Transverse colon (tissue), 4 donors: ENCODE data around the gene ZNRF3. TPM values are rescaled to one million over a fixed set of nuclear protein-coding genes. Genes with fewer than 3 reads are reported as not detected.

Source experiments
- DNase-seq: peaks from one replicate; pipeline ENCODE4 v3.0.0-alpha.2; 2019
- H3K27ac ChIP-seq, 4 donors: fragments of 200-600 bp; sonication (generic); 2 replicates each; pipeline ENCODE4 v1.5.1; 2016 to 2018; ENCODE audit warnings: inconsistent platforms in 4 of 4
- H3K27me3 ChIP-seq: fragments of 200-600 bp; sonication (generic); 2 replicates; pipeline ENCODE4 v1.5.1; 2017; ENCODE audit warnings: inconsistent platforms
- H3K36me3 ChIP-seq, 4 donors: fragments of 200-600 bp; sonication (generic); 2 replicates each; pipeline ENCODE4 v1.5.1; 2017 to 2019; ENCODE audit warnings: inconsistent platforms in 4 of 4
- H3K4me1 ChIP-seq, 4 donors: fragments of 200-600 bp; sonication (generic); 2 replicates each; pipeline ENCODE4 v1.5.1; 2017 to 2020; ENCODE audit warnings: inconsistent platforms in 4 of 4
- H3K4me3 ChIP-seq, 4 donors: fragments of 200-600 bp; sonication (generic); 1 replicate in 1 of 4; 2 replicates in 3 of 4; pipeline versions ENCODE4 v1.5.1 to v1.6.1; 2017 to 2019; ENCODE audit warnings: inconsistent platforms in 4 of 4
- H3K9me3 ChIP-seq, 2 donors: fragments of 200-600 bp; sonication (generic); 2 replicates each; pipeline ENCODE4 v1.5.1; 2017 to 2019; ENCODE audit warnings: inconsistent platforms in 2 of 2
- CTCF ChIP-seq, 5 experiments: fragments of 200-600 bp in 3 of 5; fragments of 450-650 bp in 2 of 5; sonication (generic) in 3 of 5; IDR thresholded peaks; 1 replicate in 2 of 5; 2 replicates in 3 of 5; pipeline ENCODE4 v1.5.1; 2016 to 2017; ENCODE audit warnings: antibody characterized with exemption in 5 of 5, inconsistent platforms in 3 of 5, mild to moderate bottlenecking in 2 of 5, moderate library complexity in 1 of 5
- EP300 ChIP-seq: sonication (generic); formaldehyde crosslinking; IDR thresholded peaks from one replicate; pipeline ENCODE4 v1.6.1; 2017; ENCODE audit warnings: antibody characterized with exemption, low read depth
- POLR2A ChIP-seq: fragments of 450-650 bp; IDR thresholded peaks from one replicate; pipeline ENCODE4 v1.6.1; 2016; ENCODE audit warnings: antibody characterized with exemption, mild to moderate bottlenecking, moderate library complexity
- POLR2AphosphoS5 ChIP-seq, 3 donors: sonication (generic); formaldehyde crosslinking; IDR thresholded peaks; one replicate each; pipeline ENCODE4 v1.6.1; 2016; ENCODE audit warnings: antibody characterized with exemption in 3 of 3
- WGBS, 2 donors: methylation state at CpG; one replicate each; pipeline ENCODE4 v1.1.5; 2018; ENCODE audit warnings: low coverage in 1 of 2; 5-methylcytosine and 5-hydroxymethylcytosine counted together
- in situ Hi-C, 4 donors: fragments of 200-750 bp; cut with MboI; loops; one replicate each; pipeline versions ENCODE4 v1.15.0 to v1.15.1; 2017; ENCODE audit warnings: low sequenced_read_pairs in 3 of 4, low pct_ligation_motif_present in 1 of 4, low pct_unique_long_range_greater_than_20kb in 1 of 4
- intact Hi-C: fragments of 100-400 bp; cut with DNase I; formaldehyde crosslinking; loops from one replicate; pipeline ENCODE4 v1.15.1; 2023; ENCODE audit warnings: low total_unique reads
- total RNA-seq, 4 donors: library from RNA; depleted of rRNA; stranded (reverse); fragments of >200 nt; gene quantifications; one replicate each; pipeline ENCODE4 v1.1.0, GENCODE V29; 2016

The ZNRF3 gene
- total RNA-seq, 4 donors from 2014 or later, result 4.5 to 10.7 (median 8.3) TPM

- H3K4me3 ChIP-seq, result no peak overlapping the region
- no peak for DNase-seq
- peaks cover 0 to 18% (median 4%) of the 10 kb centered on the region in 4 donors for H3K4me1 ChIP-seq
- H3K27ac ChIP-seq, result no peak overlapping the region
- H3K27me3 ChIP-seq, result no peaks in the 10 kb centered on the region
- TF ChIP-seq POLR2AphosphoS5 (IDR thresholded peaks at IDR 0.05), result no peak
- TF ChIP-seq EP300, result no peak
- TF ChIP-seq CTCF (IDR thresholded peaks at IDR 0.05), result no peak
- TF ChIP-seq POLR2A, result no peak
- in situ Hi-C loops (no loop called here), intact Hi-C loops (no loop called here)
- peaks cover 0 to under 1% of the 10 kb centered on the region in 2 donors for H3K9me3 ChIP-seq
- no peaks in the 10 kb centered on the region for H3K36me3 ChIP-seq
Measured at GRCh38 chr22:28980326-28980725, 97.0 kb downstream of the ZNRF3 start.

DNA sequence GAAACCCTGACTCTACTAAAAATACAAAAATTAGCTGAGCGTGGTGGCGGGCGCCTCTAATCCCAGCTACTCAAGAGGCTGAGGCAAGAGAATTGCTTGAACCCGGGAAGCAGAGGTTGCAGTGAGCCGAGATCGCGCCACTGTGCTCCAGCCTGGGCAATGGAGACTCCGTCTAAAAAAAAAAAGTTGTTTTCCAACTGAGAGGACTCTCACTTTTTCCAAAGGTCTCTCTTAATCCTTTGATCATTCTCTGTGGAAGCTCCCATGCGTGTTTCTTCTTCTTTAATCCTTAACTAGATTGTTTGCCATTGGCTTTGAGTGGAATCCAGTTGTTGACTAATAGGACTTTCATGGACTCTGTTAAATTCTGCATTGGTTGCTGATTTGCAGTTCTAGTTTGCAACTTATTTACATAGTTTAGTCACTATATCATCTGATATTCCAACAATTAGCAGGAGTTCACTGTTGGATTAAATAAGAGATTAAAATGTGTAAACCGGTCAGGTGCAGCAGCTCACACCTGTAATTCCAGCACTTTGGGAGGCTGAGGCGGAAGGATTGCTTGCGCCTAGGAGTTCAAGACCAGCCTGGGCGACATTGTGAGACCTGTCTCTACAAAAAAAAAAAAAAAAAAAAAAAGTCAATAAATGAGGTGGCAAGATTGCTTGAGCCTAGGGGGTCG, 98.6 kb downstream of the ZNRF3 start:
- peaks cover 0 to 15% (median 3%) of the 10 kb centered on the region in 4 donors for H3K4me1 ChIP-seq
- no peak for DNase-seq
- intact Hi-C loops, result no loop called here

DNA sequence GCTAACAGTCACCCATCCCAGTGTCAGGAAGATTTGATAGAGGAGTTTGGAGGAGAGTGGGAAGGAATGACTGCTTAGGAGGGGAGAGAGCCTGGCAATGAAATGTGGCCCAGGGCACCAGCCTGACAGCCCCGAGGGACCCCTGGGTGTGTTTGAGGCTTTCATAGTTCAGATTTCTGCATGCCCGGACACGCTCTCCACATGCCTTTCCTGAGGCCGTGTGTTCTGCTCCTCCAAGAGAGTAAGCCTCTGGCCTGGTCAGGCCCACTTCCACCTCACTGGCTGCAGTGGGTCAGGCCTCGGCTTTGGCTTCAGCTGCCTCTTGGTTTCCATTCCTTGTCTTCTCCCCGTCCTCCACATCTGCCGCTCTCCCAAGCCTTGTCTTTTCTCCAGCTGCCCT, 99.8 kb downstream of the ZNRF3 start:
- TF ChIP-seq CTCF (IDR thresholded peaks at IDR 0.05), result no peak
- TF ChIP-seq POLR2A, result no peak
- TF ChIP-seq EP300, result no peak
- TF ChIP-seq POLR2AphosphoS5 (IDR thresholded peaks at IDR 0.05), result no peak
- intact Hi-C loops, result no loop called here
- in situ Hi-C loops, result no loop called here
- no peaks in the 10 kb centered on the region for H3K36me3 ChIP-seq
- H3K4me1 ChIP-seq, result peaks cover 0 to 4% (median under 1%) of the 10 kb centered on the region in 4 donors
- WGBS, 2 donors, result 89 to 92% methylated on average over 7 of the region's 7 CpGs
- no peak overlapping the region for H3K27ac ChIP-seq
- H3K27me3 ChIP-seq, result no peaks in the 10 kb centered on the region
- peaks cover 0 to 5% of the 10 kb centered on the region in 2 donors for H3K9me3 ChIP-seq
- H3K4me3 ChIP-seq, result no peak overlapping the region
- no peak for DNase-seq

More for the DNA sequence above, 98.6 kb downstream of the ZNRF3 start:
- H3K27ac ChIP-seq, result no peak overlapping the region
- no peak overlapping the region for H3K4me3 ChIP-seq
- WGBS, 2 donors, result 83 to 89% methylated on average over 5 to 14 of the region's 14 CpGs
- H3K36me3 ChIP-seq, result no peaks in the 10 kb centered on the region
- peaks cover 0 to 5% of the 10 kb centered on the region in 2 donors for H3K9me3 ChIP-seq
- in situ Hi-C loops, result no loop called here
- no peaks in the 10 kb centered on the region for H3K27me3 ChIP-seq
- TF ChIP-seq POLR2A (no peak), POLR2AphosphoS5 (IDR thresholded peaks at IDR 0.05) (no peak), EP300 (no peak), CTCF (IDR thresholded peaks at IDR 0.05) (no peak)

- peaks cover 0 to 2% (median 0%) of the 10 kb centered on the region in 4 donors for H3K4me1 ChIP-seq
- 75% methylated on average over 4 of the region's 4 CpGs for WGBS, 2 donors
- H3K9me3 ChIP-seq, result peaks cover 0 to 5% of the 10 kb centered on the region in 2 donors
- DNase-seq, result no peak
- no peaks in the 10 kb centered on the region for H3K27me3 ChIP-seq
- no peak overlapping the region for H3K4me3 ChIP-seq
- TF ChIP-seq EP300 (no peak), POLR2AphosphoS5 (IDR thresholded peaks at IDR 0.05) (no peak), POLR2A (no peak), CTCF (IDR thresholded peaks at IDR 0.05) (no peak)
- intact Hi-C loops (no loop called here), in situ Hi-C loops (no loop called here)
- no peaks in the 10 kb centered on the region for H3K36me3 ChIP-seq
- no peak overlapping the region for H3K27ac ChIP-seq
Measured at GRCh38 chr22:28983788-28984441, 100.5 kb downstream of the ZNRF3 start.
